GM18526 (cell line): ENCODE results near the gene TP53I13.

Experiments
- POLR2A ChIP-seq: IDR thresholded peaks from 3 replicates; pipeline ENCODE4 v1.6.1; 2011; ENCODE audit not compliant: insufficient read length; ENCODE audit errors: extremely low read depth

TP53I13 gene

DNA sequence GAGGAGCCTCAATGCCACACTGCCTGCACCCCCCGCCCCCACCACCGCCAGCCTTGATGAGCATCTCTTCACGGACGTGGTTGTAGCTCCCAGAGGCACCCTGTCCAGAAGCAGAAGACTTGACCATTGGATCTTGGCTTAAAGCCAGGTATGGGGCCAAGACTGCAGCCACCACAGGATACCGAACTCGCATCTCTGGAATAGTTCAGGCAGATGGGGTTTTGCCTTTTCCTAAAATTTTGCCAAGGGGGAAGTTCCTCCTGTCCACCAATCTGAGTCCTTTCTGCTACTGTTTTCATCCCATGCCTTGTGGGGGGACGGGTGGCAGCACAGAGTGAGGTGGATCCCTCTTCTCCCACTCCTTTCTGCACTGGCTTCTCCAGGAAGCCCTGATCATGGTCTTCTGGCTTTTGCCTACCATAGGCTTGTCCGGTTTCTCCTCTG, 53.3 kb downstream of the TP53I13 start:
- TF ChIP-seq POLR2A = no peak
